ENCODE data around the gene NDE1.
A peak's percentile ranks its signal among the peaks of the same experiment; 100 is the strongest.
"Not testable (repeated sequence)": the region's sequence is repeated elsewhere in the genome, so short reads cannot be mapped to it uniquely, and the experiment has no call there.

NDE1 gene, protein sequence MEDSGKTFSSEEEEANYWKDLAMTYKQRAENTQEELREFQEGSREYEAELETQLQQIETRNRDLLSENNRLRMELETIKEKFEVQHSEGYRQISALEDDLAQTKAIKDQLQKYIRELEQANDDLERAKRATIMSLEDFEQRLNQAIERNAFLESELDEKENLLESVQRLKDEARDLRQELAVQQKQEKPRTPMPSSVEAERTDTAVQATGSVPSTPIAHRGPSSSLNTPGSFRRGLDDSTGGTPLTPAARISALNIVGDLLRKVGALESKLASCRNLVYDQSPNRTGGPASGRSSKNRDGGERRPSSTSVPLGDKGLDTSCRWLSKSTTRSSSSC

DNA sequence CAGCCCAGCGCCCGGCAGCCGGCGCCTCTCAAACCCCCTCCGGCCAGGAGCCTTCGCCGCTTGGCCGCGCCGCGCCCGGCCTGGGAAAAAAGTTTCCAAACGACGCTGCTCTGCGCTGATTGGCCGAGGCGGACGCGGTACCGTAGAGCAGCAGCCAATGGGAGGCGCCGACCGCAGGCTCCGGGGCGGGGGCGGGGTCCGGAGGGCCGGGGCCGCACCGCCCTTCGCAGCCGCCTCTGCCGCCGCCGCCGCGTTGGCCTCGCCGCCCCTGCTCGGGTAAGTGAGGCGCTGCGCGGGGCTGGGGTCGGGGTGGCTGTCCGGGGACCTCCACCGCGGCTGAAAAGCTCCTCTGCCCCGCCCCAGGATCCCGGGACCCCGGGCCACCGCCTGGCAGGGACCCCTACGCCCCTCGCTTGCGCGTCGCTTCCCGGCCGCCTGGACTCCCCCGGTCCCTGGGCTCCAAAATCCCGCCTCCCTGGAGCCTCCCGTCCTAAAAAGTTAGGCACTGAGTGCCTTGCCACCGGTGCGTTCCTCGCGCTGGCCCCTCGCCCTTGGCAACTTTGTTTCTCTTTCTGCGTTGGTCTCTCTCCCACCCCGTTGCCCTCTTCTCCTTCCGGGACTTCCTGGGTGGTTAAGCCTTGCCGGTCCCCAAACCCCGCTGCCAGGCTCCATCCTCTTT, at the start of gene NDE1:
Gene NDE1 (plus strand): TSS at position 227 of the 679 bp plus-strand sequence. CDS start 14,534 bp downstream, outside the sequence.
- peak; percentile 63 to 72 for DNase-seq (ENCODE audit: low read depth in 2 of 2)

DNA sequence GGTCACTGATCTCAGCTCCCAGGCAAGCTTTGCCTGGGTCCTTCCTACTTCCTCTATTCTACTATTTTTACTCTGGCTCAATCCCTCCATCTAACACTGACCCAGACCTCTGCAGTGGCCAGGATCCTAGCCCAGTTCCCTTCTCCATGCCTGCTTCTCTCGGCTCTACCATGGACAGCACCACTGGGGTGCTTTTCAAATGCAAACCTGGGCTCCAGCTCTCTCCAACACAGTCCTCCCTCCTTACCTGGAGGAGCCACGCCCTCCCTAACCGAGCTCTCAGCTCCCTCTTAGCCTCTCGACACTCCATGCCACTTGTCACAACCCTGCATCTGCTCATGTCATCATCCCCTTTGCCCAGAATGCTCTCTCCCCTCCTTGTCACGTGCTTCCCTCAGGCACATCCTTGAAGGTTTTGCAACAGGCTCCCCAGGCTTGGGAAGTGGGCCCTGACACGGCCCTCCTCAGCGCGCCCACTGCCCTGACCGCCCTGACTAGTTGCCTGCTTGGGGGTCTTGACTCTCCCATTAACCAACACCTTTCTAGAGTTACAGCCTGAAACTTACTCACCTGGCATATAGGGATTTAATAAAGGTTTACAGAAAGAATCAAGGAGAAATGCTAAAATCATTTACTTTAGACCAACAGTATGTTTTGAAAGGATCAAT, 48.7 kb upstream of the NDE1 start:
- no peak for DNase-seq (ENCODE audit: low read depth in 2 of 2)

DNA sequence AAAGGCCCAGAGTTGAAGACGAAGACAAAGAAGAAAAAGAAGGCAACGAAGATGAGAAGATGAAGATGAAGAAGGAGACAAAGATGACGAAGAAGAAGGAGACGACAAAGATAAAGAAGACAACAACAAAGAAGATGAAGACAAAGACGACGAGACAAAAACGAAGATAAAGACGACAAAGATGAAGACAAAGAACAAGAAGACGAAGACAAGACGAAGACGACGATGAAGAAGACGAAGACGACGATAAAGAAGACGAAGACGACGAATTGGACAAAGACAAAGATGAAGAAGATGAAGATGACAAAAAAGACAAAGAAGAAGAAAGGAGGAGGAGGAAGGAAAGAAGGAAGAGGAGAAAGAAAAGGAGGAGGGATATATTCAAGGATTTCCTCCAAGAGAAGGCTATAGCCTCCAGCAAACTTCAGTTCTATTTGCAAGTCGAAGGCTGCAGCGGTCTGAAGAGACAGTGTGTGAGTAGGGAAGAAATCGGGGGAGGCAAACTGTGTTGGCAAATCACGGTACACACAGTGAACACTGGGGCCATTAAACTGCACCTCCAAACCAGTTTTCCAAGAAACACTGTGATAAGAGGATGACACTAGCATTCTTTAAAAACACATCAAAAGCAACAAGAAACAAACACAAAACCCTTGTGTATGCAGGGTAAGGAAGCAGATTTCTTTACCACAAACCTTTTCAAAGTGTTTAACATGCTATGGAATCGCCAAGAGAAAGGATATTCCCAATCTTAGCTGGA, 47.6 kb upstream of the NDE1 start:
- no peak for DNase-seq (ENCODE audit: low read depth in 2 of 2)

DNA sequence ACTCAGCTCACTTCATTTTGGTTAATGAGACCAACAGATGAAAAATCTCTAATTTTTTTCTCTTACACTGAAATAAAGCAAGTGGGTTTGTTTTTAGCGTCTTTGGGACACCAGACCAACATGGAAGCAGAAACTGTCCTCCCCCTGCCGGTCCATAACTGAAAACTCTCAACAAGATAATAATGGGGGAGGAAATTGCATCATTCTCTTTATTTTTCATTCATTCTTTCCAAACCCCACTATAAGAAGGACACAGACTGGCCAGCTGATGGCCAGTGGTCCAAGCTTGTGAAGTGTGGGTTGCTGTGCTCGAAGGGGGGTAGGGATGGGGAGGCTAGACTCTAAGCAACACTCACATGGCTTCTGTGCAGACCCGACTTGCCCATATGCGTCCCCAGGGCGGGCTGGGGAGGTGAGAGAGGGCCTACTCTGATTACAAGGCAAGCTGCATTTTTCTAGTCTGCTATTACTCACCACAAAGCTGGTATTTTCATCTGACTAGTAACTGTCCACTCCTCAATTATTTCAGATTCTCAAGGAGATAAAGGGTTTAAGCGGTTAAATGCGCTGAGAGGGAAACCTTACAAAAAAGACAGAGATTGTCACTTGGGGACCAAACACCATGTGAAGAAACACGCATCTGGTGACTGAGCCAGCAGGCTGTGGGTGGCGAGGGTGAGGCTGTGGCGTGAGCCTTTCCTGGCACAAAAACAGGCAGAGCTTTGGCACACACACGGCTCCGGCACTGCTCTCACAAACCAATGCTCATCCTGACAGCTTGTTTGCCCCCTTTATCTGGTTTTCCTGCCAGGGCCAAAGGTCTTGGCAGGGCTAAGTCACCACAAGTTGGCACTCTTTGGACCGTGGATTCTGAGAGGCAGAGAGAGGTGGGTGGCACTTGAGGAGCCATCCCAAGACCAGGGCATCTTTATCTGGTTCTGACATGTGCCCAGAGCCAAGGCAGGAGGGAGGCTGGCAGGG, 45.3 kb upstream of the NDE1 start:
- DNase-seq (ENCODE audit: low read depth in 2 of 2), result no peak

DNA sequence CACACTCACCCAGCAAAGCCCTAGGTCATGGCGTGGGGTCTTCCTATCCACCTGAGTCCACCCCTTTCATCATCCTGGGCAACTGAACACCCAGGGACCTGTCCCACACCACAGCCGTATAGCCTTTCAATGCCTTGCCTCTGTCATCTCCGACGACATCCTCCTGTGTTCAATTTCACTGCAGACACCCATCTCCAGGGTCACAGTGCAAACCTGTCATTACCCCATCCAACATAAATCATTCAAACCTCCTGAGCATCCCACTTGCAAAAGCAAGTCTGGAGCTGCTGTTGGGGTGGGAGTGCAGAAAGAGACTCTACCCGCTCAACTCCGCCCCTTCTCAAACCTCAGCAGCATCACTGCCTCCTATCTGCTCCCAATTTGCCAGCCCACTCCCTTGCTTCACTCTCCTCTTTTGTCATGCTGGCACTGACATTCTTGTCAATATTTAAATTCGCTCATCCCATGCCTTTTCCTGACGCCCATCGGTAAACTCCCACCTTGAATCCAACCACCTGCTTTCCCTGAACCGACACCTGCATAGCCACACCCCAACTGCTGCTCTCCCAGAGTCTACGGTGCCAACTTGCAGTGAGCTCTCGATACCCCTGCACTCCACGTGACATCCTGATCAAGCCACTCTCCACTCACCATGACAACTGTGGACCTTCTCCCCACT, 44.1 kb upstream of the NDE1 start:
- no peak for DNase-seq (ENCODE audit: low read depth in 2 of 2)

DNA sequence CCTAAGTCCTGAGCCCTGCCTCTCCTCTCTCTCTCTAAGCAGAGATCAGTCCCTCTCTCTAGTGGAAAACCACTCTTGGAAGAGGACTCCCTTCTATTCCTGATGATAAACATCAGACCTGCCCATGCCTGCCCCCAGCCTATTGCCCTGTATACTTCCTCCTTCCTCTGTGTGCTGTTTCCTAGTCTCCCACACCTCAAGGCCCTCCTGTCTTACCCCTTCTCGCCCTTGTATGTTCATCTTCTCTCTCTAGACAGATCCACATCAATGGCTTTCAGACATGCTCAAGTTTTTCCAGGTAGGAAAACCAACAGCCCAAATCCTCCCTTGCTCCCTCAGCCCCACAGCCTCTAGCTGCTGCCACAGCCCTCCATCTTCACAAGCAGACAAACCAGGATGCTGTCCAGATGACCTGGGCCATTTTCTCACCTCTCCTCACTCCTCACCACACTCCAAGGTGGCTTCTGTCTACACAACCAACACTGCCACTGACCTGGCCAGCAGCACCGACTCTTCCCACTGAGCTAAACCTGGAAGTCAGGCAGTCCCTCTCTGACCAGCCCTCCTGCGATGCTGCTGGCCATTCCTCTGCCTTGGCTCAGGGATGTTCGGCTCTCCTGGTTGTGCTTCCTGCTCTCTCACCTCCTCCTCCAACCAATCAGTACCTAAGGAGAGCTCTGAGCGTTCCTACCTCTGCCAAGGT, 43.4 kb upstream of the NDE1 start:
- DNase-seq (ENCODE audit: low read depth in 2 of 2), result no peak

DNA sequence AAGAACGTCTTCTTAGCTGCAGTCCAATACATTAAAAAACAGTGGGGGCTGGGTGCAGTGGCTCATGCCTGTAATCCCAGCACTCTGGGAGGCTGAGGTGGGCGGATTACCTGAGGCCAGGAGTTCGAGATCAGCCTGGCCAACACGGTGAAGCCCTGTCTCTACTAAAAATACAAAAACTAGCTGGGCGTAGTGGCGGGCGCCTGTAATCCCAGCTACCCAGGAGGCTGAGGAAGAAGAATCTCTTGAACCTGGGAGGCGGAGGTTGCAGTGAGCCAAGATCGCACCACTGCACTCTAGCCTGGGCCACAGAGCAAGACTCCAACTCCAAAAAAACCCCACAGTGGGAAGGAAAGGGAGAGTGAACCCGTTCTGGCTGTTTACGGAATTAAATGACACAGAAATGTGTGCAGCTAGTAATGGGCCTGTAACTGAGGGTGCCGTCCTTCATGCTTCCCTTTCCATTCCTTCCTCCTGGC, 42.8 kb upstream of the NDE1 start:
- DNase-seq (ENCODE audit: low read depth in 2 of 2), result not testable (repeated sequence)

DNA sequence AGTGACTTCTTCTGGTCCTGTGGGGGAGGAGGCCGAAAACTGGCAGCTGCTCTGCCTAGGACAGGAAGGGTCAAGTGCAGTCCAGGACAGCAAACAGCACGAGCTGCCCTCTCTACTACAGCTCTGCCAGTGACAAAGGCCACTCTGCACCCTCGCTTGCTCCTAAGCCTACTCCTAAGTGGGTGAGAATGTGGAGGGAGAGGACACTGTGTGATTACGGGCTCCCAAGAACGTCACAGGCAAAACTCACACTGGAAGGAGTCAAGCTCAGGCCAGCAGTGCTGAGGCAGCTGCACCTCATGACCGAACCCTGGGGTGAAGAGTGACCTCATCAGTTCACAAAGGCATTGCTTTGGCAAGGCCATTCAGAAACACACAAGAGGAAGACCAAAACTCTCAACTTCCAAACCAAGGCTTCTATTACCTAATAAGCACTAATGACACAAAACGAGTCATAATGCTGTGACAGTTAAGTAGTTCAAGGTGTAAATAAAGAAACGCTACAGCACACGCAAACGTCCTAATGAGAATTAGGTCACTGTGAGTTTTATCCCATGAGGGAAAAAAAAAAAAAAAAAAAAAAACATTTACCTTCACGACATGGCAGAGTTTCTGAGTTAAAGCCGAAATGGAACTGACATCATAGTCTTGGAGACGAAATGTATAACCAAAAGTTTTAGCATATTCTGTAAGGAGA, 42.2 kb upstream of the NDE1 start:
- no peak for DNase-seq (ENCODE audit: low read depth in 2 of 2)

DNA sequence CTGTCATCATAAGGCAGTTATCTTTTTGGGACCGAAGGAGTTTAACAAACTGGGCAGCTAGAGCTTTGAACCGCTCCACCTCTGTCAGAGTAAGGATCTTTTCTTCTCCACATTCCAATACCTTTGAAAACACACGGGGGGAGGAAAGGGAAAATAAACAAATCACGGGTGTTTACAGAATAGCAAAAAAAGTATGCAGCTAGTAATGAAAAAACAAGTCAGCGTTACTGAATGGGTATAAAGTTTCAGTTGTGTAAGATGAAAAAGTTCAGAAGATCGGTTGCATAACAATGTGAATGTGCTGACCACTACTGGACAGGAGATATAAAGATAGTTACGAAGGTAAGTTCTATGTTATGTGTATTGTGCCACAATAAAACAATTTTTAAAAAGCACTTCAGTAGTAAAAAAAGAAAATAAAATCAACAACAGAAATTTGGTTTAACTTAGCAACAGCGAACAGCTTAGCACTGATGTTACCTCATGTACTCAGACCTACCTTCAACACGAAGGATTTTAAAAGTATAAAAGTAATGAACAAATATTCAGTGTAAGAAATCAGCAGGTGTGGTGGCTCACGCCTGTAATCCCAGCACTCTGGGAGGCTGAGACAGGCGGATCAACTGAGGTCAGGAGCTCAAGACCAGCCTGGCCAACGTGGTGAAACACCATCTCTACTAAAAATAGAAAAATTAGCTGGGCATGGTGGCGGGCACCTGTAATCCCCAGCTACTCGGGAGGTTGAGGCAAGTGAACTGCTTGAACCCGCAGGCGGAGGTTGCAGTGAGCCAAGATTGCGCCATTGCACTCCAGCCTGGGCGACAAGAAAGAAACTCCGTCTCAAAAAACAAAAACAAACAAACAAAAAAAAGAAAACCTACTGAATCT, 41.4 kb upstream of the NDE1 start:
- DNase-seq (ENCODE audit: low read depth in 2 of 2), result no peak

DNA sequence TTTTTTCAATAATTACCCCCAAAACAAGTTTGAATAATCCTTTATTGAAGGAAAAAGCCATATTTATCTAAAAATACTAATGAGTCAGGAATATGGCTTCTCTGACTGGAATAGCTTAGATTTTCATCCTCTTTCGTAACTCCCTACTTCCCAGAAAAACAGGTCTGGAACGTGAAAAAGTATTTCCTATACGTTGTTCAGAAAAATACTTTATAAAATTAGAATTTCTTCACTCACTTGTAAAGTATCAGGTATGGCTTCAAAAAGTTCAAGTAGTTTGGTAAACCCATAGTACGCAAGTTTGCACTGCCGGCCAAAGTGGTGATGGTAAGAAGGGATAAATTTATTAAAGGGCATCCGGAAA, 40.8 kb upstream of the NDE1 start:
- no peak for DNase-seq (ENCODE audit: low read depth in 2 of 2)

DNA sequence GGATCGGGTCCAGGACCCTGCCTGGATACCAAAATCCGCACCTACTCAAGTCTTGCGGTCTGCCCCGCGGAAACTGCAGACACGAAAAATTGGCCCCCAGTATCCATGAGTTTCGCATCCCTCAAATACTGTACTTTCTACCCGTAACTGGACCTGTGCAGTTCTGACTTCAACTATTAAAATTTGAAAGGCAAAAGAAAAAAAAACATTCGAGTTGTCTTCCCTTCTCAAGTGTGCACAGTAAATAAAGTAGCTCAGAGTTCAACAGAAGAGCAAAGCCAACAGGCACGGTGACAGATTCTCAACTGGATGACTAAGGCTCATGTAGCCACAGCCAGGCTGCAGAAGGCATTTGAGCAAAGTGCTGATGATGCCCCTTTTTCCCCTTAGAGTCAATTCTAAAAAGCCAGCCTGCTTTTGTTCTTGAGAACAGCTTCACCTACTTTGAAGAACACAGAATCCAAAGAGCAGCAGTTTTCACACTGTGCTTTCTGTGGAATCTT, 39.6 kb upstream of the NDE1 start:
- DNase-seq (ENCODE audit: low read depth in 2 of 2), result no peak

DNA sequence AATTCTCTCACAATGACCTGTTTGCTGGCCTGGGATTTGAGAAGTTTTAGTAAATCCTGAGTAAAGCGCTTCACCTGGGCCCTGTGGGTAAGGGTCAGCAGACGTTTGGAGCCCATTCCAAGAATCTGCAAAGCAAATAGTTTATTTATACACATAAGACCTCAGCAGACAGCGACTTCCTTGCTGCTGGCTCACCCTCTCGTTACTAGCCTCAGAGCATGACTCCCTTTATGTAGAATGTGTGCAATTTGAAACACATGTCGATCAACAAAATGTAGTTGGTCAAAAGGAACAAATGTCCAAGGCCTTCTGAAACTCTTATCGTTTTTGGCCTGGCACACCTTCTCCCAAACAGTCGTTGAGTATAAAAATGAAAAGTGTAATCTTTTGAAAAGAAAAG, 38.4 kb upstream of the NDE1 start:
- no peak for DNase-seq (ENCODE audit: low read depth in 2 of 2)

DNA sequence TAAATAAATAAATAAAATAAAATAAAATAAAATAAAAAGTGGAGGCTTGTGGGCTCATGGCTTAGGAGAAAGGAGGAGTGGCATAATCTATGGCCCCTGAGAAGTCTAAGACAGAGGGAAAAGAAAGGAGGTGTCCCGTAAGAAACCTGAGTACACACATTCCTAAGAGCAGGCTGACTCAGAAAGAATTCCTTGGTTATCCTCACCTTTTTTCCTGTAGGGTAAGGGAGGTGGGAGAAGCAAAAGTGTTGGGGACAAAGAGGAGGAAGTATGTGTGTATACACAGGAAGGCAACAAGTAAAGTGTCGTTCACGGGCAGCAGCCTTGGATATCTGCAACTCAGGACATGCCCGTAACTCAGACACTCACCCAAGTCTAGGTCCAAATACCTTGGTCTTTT, 36.4 kb upstream of the NDE1 start:
- DNase-seq (ENCODE audit: low read depth in 2 of 2), result no peak

DNA sequence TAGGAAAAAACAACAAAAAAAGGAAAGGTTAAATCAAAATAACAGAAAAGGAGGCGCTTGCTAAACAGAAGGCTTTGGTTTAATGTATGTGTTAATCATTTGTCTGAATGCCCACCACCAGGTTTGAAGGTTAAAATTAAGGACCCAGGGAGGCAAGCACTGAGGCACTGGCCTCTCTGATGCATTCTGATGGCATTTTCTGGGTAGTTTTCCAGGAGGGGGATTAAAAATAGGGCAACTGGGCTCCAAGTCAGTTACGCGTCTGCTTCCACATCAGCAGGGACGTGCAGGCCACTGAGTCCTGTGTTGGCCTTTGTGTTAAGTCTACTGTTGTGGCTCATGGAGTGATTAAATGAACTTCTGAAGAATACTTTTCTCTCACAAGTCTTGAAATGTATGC, 34.0 kb upstream of the NDE1 start:
- no peak for DNase-seq (ENCODE audit: low read depth in 2 of 2)

DNA sequence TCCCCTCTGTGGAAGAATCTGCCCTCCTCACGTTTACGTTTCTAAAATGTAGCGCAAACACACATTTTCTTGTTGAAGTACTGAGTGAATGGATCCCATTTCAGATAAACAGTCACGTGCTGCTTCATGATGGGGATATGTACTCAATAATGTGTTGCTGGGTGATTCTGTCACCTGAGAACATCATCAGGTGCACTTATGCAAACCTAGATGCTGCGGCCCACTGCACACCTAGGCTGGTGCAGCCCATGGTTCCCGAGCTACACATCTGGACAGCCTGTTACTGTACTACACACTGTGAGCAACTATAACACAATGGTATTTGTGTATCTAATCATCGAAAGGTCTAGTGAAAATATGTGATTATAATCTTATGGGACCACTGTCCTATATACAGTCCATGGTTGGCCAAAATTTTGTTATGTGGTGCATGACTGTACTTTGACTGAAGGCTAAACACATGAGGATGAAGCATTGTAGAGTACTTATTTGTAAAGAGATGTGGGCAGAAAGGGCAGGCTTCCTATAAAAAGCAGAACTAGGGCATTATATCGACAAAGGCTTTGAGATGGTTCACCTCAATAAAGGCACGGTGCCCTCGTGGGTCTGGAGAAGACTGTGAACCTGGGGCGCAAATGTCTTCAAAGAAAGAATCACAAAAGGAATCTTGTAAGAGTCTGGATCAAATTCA, 33.4 kb upstream of the NDE1 start:
- no peak for DNase-seq (ENCODE audit: low read depth in 2 of 2)

DNA sequence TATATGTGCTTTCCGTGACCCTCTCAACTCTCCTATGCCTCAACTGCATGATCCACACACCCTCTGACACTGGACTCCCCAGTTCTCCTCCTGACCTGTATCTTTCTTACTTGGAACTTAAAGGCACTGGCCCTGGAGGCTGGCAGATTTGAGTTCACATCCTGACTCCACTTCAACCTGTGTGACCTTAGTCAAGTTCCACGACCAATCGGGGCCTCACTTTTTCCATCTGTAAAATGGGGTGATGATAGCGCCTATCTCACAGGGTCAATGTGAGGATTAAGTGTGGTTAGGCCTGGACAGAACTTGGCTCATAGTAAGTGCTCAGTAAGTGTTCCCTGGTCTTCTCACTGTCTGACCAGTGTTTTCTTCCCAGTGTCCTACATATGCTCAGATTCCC, 32.1 kb upstream of the NDE1 start:
- DNase-seq (ENCODE audit: low read depth in 2 of 2), result no peak

DNA sequence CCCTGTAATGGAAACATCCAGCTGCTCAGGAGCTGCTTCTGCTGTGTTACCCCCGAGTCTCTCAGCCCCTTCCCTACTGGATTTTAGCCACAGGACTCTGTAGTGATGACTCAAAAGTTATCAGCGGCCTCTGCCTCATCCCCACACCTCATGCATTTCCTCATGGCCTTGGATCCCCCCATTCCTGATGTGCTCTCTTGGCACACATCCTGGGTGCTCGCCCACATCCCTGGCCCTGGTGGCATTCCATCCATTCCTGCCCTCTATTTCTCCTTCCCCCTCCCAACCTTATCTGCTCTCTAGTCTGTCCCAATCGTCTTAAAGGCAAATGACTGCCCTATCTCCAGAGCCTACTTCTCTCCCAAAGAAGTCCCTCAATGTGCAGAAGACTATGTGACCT, 31.7 kb upstream of the NDE1 start:
- DNase-seq (ENCODE audit: low read depth in 2 of 2), result no peak
